Mesothelial cell of epicardium (in vitro differentiated cells): ENCODE measurements around the gene MICAL2. TPM values are rescaled to one million over a fixed set of nuclear protein-coding genes. Genes with fewer than 3 reads are reported as not detected.

Experiments
- DNase-seq, 2 experiments: peaks; one replicate each; pipeline ENCODE4 v3.0.0; 2021; ENCODE audit warnings: low spot score in 2 of 2; ENCODE audit not compliant: unreplicated experiment in 2 of 2
- H3K27ac Mint-ChIP-seq: 2 replicates; pipeline ENCODE4 v1.8.0; 2021; ENCODE audit warnings: mixed read lengths
- H3K27me3 Mint-ChIP-seq: 2 replicates; pipeline ENCODE4 v1.8.0; 2021; ENCODE audit warnings: low read depth, mixed read lengths
- H3K36me3 Mint-ChIP-seq: 2 replicates; pipeline ENCODE4 v1.8.0; 2021; ENCODE audit warnings: mixed read lengths
- H3K4me1 Mint-ChIP-seq: 2 replicates; pipeline ENCODE4 v1.8.0; 2021; ENCODE audit warnings: mixed read lengths
- H3K4me3 Mint-ChIP-seq: 2 replicates; pipeline ENCODE4 v1.8.0; 2021; ENCODE audit warnings: mild to moderate bottlenecking, moderate library complexity, mixed read lengths
- H3K9me3 Mint-ChIP-seq: 2 replicates; pipeline ENCODE4 v1.8.0; 2021; ENCODE audit warnings: mixed read lengths
- CTCF ChIP-seq: fragments of 200-600 bp; sonication (generic); IDR thresholded peaks from one replicate; pipeline ENCODE4 v1.5.0; 2021; ENCODE audit warnings: antibody characterized with exemption; ENCODE audit not compliant: unreplicated experiment
- total RNA-seq: library from RNA; stranded (reverse); gene quantifications from 3 replicates; pipeline ENCODE4 v1.2.1, GENCODE V29; 2021

The MICAL2 gene
- total RNA-seq, 1 donor from 2014 or later, result 15.0 TPM

DNA sequence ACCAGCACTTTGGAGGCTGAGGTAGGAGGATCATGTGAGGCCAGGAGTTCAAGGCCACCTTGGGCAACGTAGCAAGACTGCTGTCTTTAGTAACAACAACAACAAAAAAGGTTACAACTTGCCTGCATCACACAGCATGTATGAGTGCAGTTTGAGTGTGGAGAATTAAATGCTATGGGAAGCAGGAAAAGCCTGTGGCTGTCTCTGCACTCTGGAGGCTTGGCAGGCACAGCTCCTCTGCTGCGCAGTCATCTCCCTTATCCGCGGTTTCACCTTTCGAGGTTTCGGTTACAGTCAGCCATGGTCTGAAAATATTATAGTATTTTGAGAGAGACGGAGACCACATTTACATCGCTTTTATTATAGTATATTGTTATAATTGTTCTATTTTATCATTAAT lies 2.9 kb downstream of the MICAL2 start:
- Mint-ChIP-seq H3K9me3 (no peaks in the 10 kb centered on the region), H3K4me1 (peaks cover 20% of the 10 kb centered on the region), H3K36me3 (no peaks in the 10 kb centered on the region), H3K27ac (no peak overlapping the region), H3K4me3 (no peak overlapping the region), H3K27me3 (peaks cover 57% of the 10 kb centered on the region)
- no peak for TF ChIP-seq CTCF
- no peak for DNase-seq

- H3K4me3 Mint-ChIP-seq, result no peak overlapping the region
- peaks cover 47% of the 10 kb centered on the region for H3K27me3 Mint-ChIP-seq
- no peak for DNase-seq
- TF ChIP-seq CTCF, result no peak
- peaks cover 20% of the 10 kb centered on the region for H3K4me1 Mint-ChIP-seq
- no peaks in the 10 kb centered on the region for H3K36me3 Mint-ChIP-seq
- no peak overlapping the region for H3K27ac Mint-ChIP-seq
- H3K9me3 Mint-ChIP-seq, result no peaks in the 10 kb centered on the region
These were observed 4.0 kb downstream of the MICAL2 start for GRCh38 chr11:12114193-12115033.

- Mint-ChIP-seq H3K4me1 (peaks cover 25% of the 10 kb centered on the region), H3K9me3 (no peaks in the 10 kb centered on the region), H3K36me3 (no peaks in the 10 kb centered on the region), H3K27ac (no peak overlapping the region), H3K4me3 (no peak overlapping the region), H3K27me3 (peaks cover 40% of the 10 kb centered on the region)
- DNase-seq, result no peak
- TF ChIP-seq CTCF, result no peak
These were observed 6.1 kb downstream of the MICAL2 start for GRCh38 chr11:12116425-12117032.

- H3K27me3 Mint-ChIP-seq, result peaks cover 33% of the 10 kb centered on the region
- H3K27ac Mint-ChIP-seq, result no peak overlapping the region
- H3K9me3 Mint-ChIP-seq, result no peaks in the 10 kb centered on the region
- no peak for DNase-seq
- H3K36me3 Mint-ChIP-seq, result no peaks in the 10 kb centered on the region
- TF ChIP-seq CTCF, result no peak
- no peak overlapping the region for H3K4me3 Mint-ChIP-seq
- H3K4me1 Mint-ChIP-seq, result peaks cover 25% of the 10 kb centered on the region
These were observed 6.8 kb downstream of the MICAL2 start for GRCh38 chr11:12117200-12117599.

- Mint-ChIP-seq H3K4me3 (no peak overlapping the region), H3K27me3 (peaks cover 29% of the 10 kb centered on the region), H3K27ac (no peak overlapping the region), H3K36me3 (no peaks in the 10 kb centered on the region), H3K4me1 (peaks cover 25% of the 10 kb centered on the region), H3K9me3 (no peaks in the 10 kb centered on the region)
- no peak for TF ChIP-seq CTCF
- DNase-seq, result no peak
These were observed 7.2 kb downstream of the MICAL2 start for GRCh38 chr11:12117611-12118010.
